A549 (cell line): ENCODE measurements around the gene TET2. TPM values are rescaled to one million over a fixed set of nuclear protein-coding genes. Genes with fewer than 3 reads are reported as not detected.
"Not testable (repeated sequence)": the region's sequence is repeated elsewhere in the genome, so short reads cannot be mapped to it uniquely, and the experiment has no call there.

Experiments
- ATAC-seq, 2 experiments: fragments of 200-7000 bp in 1 of 2; fragments of >200 bp in 1 of 2; cut with Nextera tagmentation in 1 of 2; cut with Tn5 transposase in 1 of 2; 3 replicates each; pipeline versions ENCODE4 v1.8.0 to v1.9.1; 2018 to 2020; ENCODE audit warnings: mild to moderate bottlenecking in 1 of 2, moderate library complexity in 1 of 2
- CTCF ChIA-PET: fragments of 300-600 bp; sonication (Branson Sonifier 250); formaldehyde crosslinking; extraction: SDS; loops from one replicate; lab custom pipeline; 2021; ENCODE audit warnings: antibody characterized with exemption, inconsistent platforms; lab: Yijun Ruan, JAX
- POLR2A ChIA-PET: fragments of 350-600 bp; formaldehyde crosslinking; extraction: SDS; loops from one replicate; lab custom pipeline; 2021; ENCODE audit warnings: antibody characterized with exemption, inconsistent platforms; lab: Yijun Ruan, JAX
- DNase-seq, 2 experiments: peaks; one replicate each; pipeline versions ENCODE4 v3.0.0 to v3.0.0-alpha.2; 2011 to 2016; ENCODE audit warnings: low read depth in 1 of 2, low spot score in 1 of 2
- FAIRE-seq: peaks from 2 replicates; lab custom pipeline; 2011; peaks lifted over from hg19 to GRCh38; lab: Jason Lieb, UNC
- H3K27ac ChIP-seq, 2 experiments: fragments of >200 bp; sonication (Bioruptor Twin); formaldehyde crosslinking; 3 replicates each; pipeline ENCODE4 v1.5.1; 2016 to 2017
- H3K4me1 ChIP-seq: fragments of >200 bp; sonication (Bioruptor Twin); formaldehyde crosslinking; 3 replicates; pipeline ENCODE4 v1.6.1; 2016
- H3K4me2 ChIP-seq: fragments of >200 bp; sonication (Bioruptor Twin); formaldehyde crosslinking; 3 replicates; pipeline ENCODE4 v1.6.1; 2016
- H3K4me3 ChIP-seq: fragments of >200 bp; sonication (Bioruptor Twin); formaldehyde crosslinking; 3 replicates; pipeline ENCODE4 v1.5.1; 2016
- H3K9me3 ChIP-seq: fragments of >200 bp; sonication (Bioruptor Twin); formaldehyde crosslinking; 3 replicates; pipeline ENCODE4 v1.6.1; 2016
- FOSL2 ChIP-seq, 2 experiments: fragments of 450-650 bp in 1 of 2; fragments of >200 bp in 1 of 2; sonication (Bioruptor Twin) in 1 of 2; formaldehyde crosslinking; IDR thresholded peaks; 2 replicates each; pipeline versions ENCODE4 v1.5.0 to v1.6.1; 2016 to 2020; ENCODE audit warnings: mild to moderate bottlenecking in 1 of 2, moderate library complexity in 1 of 2
- HOXB13 ChIP-seq: fragments of 250-450 bp; sonication (Bioruptor Pico); IDR thresholded peaks from 2 replicates; pipeline ENCODE4 v1.5.0; 2020; ENCODE audit warnings: low read depth, mild to moderate bottlenecking, moderate library complexity
- HOXB5 ChIP-seq: fragments of 250-450 bp; sonication (Bioruptor Pico); IDR thresholded peaks from 2 replicates; pipeline ENCODE4 v1.5.0; 2020; ENCODE audit warnings: mild to moderate bottlenecking, moderate library complexity
- KDM5A ChIP-seq: fragments of 200-600 bp; sonication (generic); IDR thresholded peaks from 2 replicates; pipeline ENCODE4 v1.6.1; 2016; ENCODE audit warnings: antibody characterized with exemption, mild to moderate bottlenecking
- MAFK ChIP-seq: fragments of 450-650 bp; IDR thresholded peaks from 2 replicates; pipeline ENCODE4 v1.6.1; 2014; ENCODE audit not compliant: partially characterized antibody
- POLR2A ChIP-seq: IDR thresholded peaks from 2 replicates; pipeline ENCODE4 v1.6.1; 2012; ENCODE audit warnings: mild to moderate bottlenecking, low read length
- RARB ChIP-seq: fragments of 250-450 bp; sonication (Bioruptor Pico); IDR thresholded peaks from 2 replicates; pipeline ENCODE4 v1.8.0; 2021; ENCODE audit warnings: mild to moderate bottlenecking, moderate library complexity
- SMC3 ChIP-seq: fragments of >200 bp; sonication (Bioruptor Twin); formaldehyde crosslinking; IDR thresholded peaks from 3 replicates; pipeline ENCODE4 v1.6.1; 2018; ENCODE audit warnings: inconsistent platforms
- TFCP2L1 ChIP-seq: fragments of 250-450 bp; sonication (Bioruptor Pico); IDR thresholded peaks from 2 replicates; pipeline ENCODE4 v1.5.0; 2021; ENCODE audit warnings: mild to moderate bottlenecking
- WGBS: methylation state at CpG from one replicate; pipeline ENCODE4 v1.1.6; 2017; ENCODE audit errors: missing lambda C conversion rate; 5-methylcytosine and 5-hydroxymethylcytosine counted together
- polyA plus RNA-seq, 4 experiments: library from polyadenylated mRNA; depleted of rRNA in 3 of 4; stranded (reverse); fragments of >200 nt; fragmentation: RNase III in 1 of 4; extraction: RNeasy Plus Mini Kit Qiagen cat#74134 plus additional on column Dnase treatment in 1 of 4; gene quantifications; 2 replicates in 3 of 4; 3 replicates in 1 of 4; pipeline ENCODE4 v1.2.3, GENCODE V29; 2011 to 2017
- TF ChIP-seq, protein P1 (sequence below): IDR thresholded peaks from 2 replicates; pipeline ENCODE4 v1.6.1; 2012; ENCODE audit warnings: low read depth, borderline replicate concordance
- TF ChIP-seq, protein P2 (sequence below): fragments of 250-450 bp; sonication (Bioruptor Pico); IDR thresholded peaks from 2 replicates; pipeline ENCODE4 v1.5.0; 2021; ENCODE audit warnings: mild to moderate bottlenecking, moderate library complexity, borderline replicate concordance
- TF ChIP-seq, protein P3 (sequence below): fragments of 150-350 bp; IDR thresholded peaks from 2 replicates; pipeline ENCODE4 v1.6.1; 2014; ENCODE audit warnings: low read depth, mild to moderate bottlenecking, low read length

TET2 gene
- polyA plus RNA-seq, 2 of the 4 experiments (the other 2 are of a cell fraction), result 2.2 to 6.6 TPM

DNA sequence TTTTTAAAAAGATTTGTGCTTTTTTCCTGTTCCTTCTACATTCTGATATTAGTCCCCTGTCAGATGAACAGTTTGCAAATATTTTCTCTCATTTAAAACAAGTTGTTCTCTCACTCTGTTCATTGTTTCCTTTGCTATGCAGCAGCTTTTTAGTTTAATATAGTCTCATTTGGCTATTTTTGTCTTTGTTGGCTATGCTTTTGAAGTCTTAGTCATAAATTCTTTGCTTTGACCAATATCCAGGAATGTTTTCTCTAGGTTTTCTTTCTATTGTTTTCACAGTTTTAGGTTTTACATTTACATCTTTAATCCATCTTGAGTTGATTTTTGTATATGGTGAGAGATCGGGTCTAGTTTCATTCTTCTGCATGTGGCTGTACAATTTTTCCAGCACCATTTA is 136.8 kb downstream of the TET2 start (continued):
- TF ChIP-seq HOXB13 (CRISPR knock-in tag), result no peak
- TF ChIP-seq HOXB5 (CRISPR knock-in tag), result no peak

DNA sequence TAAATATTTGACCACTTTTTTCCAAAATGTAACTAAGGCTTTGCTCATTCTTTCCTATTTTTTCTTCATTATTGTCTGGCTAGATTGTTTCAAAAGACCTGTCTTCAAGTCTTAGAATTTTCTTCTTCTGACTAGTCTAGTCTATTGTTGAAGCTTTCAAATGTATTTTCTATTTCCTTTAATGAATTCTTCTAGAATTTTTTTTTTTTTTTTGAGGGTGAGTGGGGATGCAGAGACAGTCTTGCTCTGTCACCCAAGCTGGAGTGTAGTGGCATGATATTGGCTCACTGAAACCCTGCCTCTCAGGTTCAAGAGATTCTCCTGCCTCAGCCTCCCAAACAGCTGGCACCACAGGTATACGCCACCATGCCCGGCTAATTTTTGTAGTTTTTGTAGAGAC is 141.4 kb downstream of the TET2 start:
- no peak overlapping the region for H3K27ac ChIP-seq
- WGBS, result 87% methylated on average over 2 of the region's 2 CpGs
- CTCF ChIA-PET, result no interaction called here
- FAIRE-seq (no peak), DNase-seq (no peak), ATAC-seq (no peak)
- POLR2A ChIA-PET, result no interaction called here
- no peak overlapping the region for H3K4me3 ChIP-seq
- TF ChIP-seq, protein P1, sequence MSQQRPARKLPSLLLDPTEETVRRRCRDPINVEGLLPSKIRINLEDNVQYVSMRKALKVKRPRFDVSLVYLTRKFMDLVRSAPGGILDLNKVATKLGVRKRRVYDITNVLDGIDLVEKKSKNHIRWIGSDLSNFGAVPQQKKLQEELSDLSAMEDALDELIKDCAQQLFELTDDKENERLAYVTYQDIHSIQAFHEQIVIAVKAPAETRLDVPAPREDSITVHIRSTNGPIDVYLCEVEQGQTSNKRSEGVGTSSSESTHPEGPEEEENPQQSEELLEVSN, result no peak
- H3K4me2 ChIP-seq, result no peak overlapping the region
- no peaks in the 10 kb centered on the region for H3K4me1 ChIP-seq
- H3K9me3 ChIP-seq, result no peaks in the 10 kb centered on the region; the same call in 1 of the 3 replicates

DNA sequence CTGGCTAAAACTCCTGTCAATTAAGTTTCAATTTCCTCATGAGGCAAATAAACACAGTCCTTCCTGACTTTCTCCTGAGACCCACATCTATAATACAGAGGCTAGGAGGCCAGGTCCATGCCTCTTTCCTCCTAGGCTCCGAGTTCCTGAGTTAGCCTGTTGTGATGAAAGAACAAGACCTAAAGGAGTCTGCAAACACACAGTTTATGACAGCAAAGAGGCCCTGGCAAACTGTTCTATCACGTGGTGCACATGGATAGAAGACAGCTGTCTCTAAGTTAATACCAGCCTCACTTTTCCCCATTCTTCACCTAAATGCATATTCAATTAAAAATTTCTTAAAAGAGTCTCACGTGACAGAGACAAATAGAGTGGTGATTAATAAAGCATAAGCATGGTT is 145.2 kb downstream of the TET2 start:
- FAIRE-seq, result no peak
- Histone ChIP-seq H3K4me1 (no peaks in the 10 kb centered on the region), H3K9me3 (no peaks in the 10 kb centered on the region; the same call in 1 of the 3 replicates), H3K27ac (no peak overlapping the region), H3K4me2 (no peak overlapping the region), H3K4me3 (no peak overlapping the region)
- ChIA-PET POLR2A (no interaction called here), CTCF (no interaction called here)
- no peak for DNase-seq
- 43% methylated on average over 3 of the region's 3 CpGs for WGBS
- TF ChIP-seq, protein P2, sequence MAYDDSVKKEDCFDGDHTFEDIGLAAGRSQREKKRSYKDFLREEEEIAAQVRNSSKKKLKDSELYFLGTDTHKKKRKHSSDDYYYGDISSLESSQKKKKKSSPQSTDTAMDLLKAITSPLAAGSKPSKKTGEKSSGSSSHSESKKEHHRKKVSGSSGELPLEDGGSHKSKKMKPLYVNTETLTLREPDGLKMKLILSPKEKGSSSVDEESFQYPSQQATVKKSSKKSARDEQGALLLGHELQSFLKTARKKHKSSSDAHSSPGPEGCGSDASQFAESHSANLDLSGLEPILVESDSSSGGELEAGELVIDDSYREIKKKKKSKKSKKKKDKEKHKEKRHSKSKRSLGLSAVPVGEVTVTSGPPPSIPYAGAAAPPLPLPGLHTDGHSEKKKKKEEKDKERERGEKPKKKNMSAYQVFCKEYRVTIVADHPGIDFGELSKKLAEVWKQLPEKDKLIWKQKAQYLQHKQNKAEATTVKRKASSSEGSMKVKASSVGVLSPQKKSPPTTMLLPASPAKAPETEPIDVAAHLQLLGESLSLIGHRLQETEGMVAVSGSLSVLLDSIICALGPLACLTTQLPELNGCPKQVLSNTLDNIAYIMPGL (CRISPR knock-in tag), result no peak
- ATAC-seq, result no peak

DNA sequence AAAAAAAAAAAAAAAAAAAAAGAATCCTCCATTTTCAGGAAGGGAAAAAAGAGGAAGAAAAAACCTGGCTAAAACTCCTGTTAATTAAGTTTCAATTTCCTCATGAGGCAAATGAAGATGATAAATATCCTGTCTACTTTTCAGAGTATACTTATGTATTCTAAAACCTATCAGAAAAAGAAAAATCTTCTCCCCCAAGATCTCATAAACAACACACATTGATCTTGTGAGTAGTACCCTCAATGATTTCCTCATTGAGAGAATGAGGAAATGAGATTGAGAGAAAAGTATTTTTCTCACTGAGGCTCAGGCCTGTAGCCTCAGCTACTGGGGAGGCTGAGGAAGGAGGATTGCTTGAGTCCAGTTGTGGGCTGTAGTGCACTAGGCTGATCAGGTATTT is 146.7 kb downstream of the TET2 start:
- Histone ChIP-seq H3K27ac (no peak overlapping the region), H3K4me2 (no peak overlapping the region), H3K9me3 (no peaks in the 10 kb centered on the region; the same call in 2 of the 3 replicates), H3K4me1 (no peaks in the 10 kb centered on the region), H3K4me3 (no peak overlapping the region)
- POLR2A ChIA-PET, result no interaction called here
- DNase-seq (no peak), ATAC-seq (no peak), FAIRE-seq (no peak)
- no peak for TF ChIP-seq MAFK
- TF ChIP-seq, protein P3, sequence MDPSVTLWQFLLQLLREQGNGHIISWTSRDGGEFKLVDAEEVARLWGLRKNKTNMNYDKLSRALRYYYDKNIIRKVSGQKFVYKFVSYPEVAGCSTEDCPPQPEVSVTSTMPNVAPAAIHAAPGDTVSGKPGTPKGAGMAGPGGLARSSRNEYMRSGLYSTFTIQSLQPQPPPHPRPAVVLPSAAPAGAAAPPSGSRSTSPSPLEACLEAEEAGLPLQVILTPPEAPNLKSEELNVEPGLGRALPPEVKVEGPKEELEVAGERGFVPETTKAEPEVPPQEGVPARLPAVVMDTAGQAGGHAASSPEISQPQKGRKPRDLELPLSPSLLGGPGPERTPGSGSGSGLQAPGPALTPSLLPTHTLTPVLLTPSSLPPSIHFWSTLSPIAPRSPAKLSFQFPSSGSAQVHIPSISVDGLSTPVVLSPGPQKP, result no peak
- CTCF ChIA-PET, result no interaction called here

DNA sequence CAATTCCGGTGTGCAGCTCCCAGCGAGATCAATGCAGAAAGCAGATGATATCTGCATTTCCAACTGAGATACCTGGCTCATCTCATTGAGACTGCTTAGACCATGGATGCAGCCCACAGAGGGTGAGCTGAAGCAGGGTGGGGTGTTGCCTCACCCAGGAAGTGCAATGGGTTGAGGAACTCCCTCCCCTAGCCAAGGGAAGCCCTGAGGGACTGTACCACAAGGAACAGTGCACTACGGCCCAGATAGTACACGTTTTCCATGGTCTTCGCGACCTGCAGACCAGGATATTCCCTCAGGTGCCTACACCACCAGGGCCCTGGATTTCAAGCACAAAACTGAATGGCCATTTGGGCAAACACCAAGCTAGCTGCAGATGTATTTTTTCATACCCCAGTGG is 150.0 kb downstream of the TET2 start:
- ATAC-seq, result no peak
- Histone ChIP-seq H3K4me3 (no peak overlapping the region), H3K4me2 (no peak overlapping the region), H3K4me1 (no peaks in the 10 kb centered on the region), H3K27ac (no peak overlapping the region), H3K9me3 (no peaks in the 10 kb centered on the region)
- ChIA-PET CTCF (interaction anchor here (1.3 kb wide), 1 partner anchor 18 kb away, joined by 3 read pairs; no protein-coding TSS in a partner anchor), POLR2A (no interaction called here)
- no peak for FAIRE-seq
- DNase-seq, result no peak
- no peak for TF ChIP-seq TFCP2L1 (CRISPR knock-in tag)
- no peak for TF ChIP-seq RARB
- TF ChIP-seq POLR2A, result no peak
- TF ChIP-seq SMC3, result no peak
- TF ChIP-seq FOSL2 (IDR thresholded peaks at IDR 0.05), result no peak
- TF ChIP-seq FOSL2 (CRISPR knock-in tag; IDR thresholded peaks at IDR 0.05), result no peak
- TF ChIP-seq KDM5A, result no peak
- WGBS, result 85% methylated on average over 4 of the region's 6 CpGs

DNA sequence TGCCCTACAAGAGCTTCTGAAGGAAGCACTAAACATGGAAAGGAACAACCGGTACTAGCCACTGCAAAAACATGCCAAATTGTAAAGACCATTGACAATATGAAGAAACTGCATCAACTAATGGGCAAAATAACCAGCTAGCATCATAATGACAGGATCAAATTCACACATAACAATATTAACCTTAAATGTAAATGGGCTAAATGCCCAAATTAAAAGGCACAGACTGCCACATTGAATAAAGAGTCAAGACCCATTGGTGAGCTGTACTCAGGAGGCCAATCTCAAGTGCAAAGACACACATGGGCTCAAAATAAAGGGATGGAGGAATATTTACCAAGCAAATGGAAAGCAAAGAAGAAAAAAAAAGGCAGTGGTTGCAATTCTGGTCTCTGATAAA is 152.4 kb downstream of the TET2 start:
- FAIRE-seq, CTCF ChIA-PET, DNase-seq, ATAC-seq, H3K27ac ChIP-seq, H3K9me3 ChIP-seq, H3K4me3 ChIP-seq, H3K4me1 ChIP-seq, POLR2A ChIA-PET, H3K4me2 ChIP-seq: not testable (repeated sequence)
- WGBS, result 85% methylated on average over 1 of the region's 1 CpG
